ENCODE results near the gene ACTN4.

The ACTN4 gene

GRCh38 chr19:38693380-38694223 lies 46.2 kb downstream of the ACTN4 start:
- peaks cover 84% of the 10 kb centered on the region for H3K4me1 ChIP-seq (ENCODE audit: insufficient read depth, poor library complexity, severe bottlenecking)
- DNase-seq (ENCODE audit: low spot score): peak; percentile 88
- no peak overlapping the region for H3K4me3 ChIP-seq (ENCODE audit: severe bottlenecking)
- peak; percentile 70 for ATAC-seq (ENCODE audit: low read depth)
- peaks cover 79% of the 10 kb centered on the region for H3K36me3 ChIP-seq (ENCODE audit: low read depth)
- no peaks in the 10 kb centered on the region for H3K9me3 ChIP-seq (ENCODE audit: severe bottlenecking)
- H3K27ac ChIP-seq (ENCODE audit: poor library complexity, severe bottlenecking): peak overlapping the region; percentile 99
- no peak for TF ChIP-seq CTCF (IDR thresholded peaks at IDR 0.05; ENCODE audit: poor library complexity, severe bottlenecking)
- no peaks in the 10 kb centered on the region for H3K27me3 ChIP-seq (ENCODE audit: insufficient read depth, poor library complexity, severe bottlenecking)

GRCh38 chr19:38695317-38695683 lies 47.9 kb downstream of the ACTN4 start:
- Histone ChIP-seq H3K4me3 (ENCODE audit: severe bottlenecking) (no peak overlapping the region), H3K36me3 (ENCODE audit: low read depth) (peaks cover 76% of the 10 kb centered on the region), H3K27ac (ENCODE audit: poor library complexity, severe bottlenecking) (peak overlapping the region; percentile 99), H3K9me3 (ENCODE audit: severe bottlenecking) (no peaks in the 10 kb centered on the region), H3K27me3 (ENCODE audit: insufficient read depth, poor library complexity, severe bottlenecking) (no peaks in the 10 kb centered on the region), H3K4me1 (ENCODE audit: insufficient read depth, poor library complexity, severe bottlenecking) (peaks cover 79% of the 10 kb centered on the region)
- ATAC-seq (ENCODE audit: low read depth) (no peak), DNase-seq (ENCODE audit: low spot score) (no peak)
- no peak for TF ChIP-seq CTCF (IDR thresholded peaks at IDR 0.05; ENCODE audit: poor library complexity, severe bottlenecking)

- no peak overlapping the region for H3K4me3 ChIP-seq (ENCODE audit: severe bottlenecking)
- ATAC-seq (ENCODE audit: low read depth): no peak
- TF ChIP-seq CTCF (IDR thresholded peaks at IDR 0.05; ENCODE audit: poor library complexity, severe bottlenecking): no peak
- H3K4me1 ChIP-seq (ENCODE audit: insufficient read depth, poor library complexity, severe bottlenecking): peaks cover 71% of the 10 kb centered on the region
- peaks cover 77% of the 10 kb centered on the region for H3K36me3 ChIP-seq (ENCODE audit: low read depth)
- H3K27ac ChIP-seq (ENCODE audit: poor library complexity, severe bottlenecking): peak overlapping the region; percentile 99
- no peak for DNase-seq (ENCODE audit: low spot score)
- no peaks in the 10 kb centered on the region for H3K9me3 ChIP-seq (ENCODE audit: severe bottlenecking)
- no peaks in the 10 kb centered on the region for H3K27me3 ChIP-seq (ENCODE audit: insufficient read depth, poor library complexity, severe bottlenecking)
These were observed 48.6 kb downstream of the ACTN4 start for GRCh38 chr19:38695832-38696728.

GRCh38 chr19:38696729-38697055 lies 49.2 kb downstream of the ACTN4 start:
- no peak for DNase-seq (ENCODE audit: low spot score)
- H3K27ac ChIP-seq (ENCODE audit: poor library complexity, severe bottlenecking): peak overlapping the region; percentile 99
- peaks cover 80% of the 10 kb centered on the region for H3K36me3 ChIP-seq (ENCODE audit: low read depth)
- H3K4me1 ChIP-seq (ENCODE audit: insufficient read depth, poor library complexity, severe bottlenecking): peaks cover 66% of the 10 kb centered on the region
- no peak for TF ChIP-seq CTCF (IDR thresholded peaks at IDR 0.05; ENCODE audit: poor library complexity, severe bottlenecking)
- no peak for ATAC-seq (ENCODE audit: low read depth)
- no peaks in the 10 kb centered on the region for H3K27me3 ChIP-seq (ENCODE audit: insufficient read depth, poor library complexity, severe bottlenecking)
- H3K9me3 ChIP-seq (ENCODE audit: severe bottlenecking): no peaks in the 10 kb centered on the region
- no peak overlapping the region for H3K4me3 ChIP-seq (ENCODE audit: severe bottlenecking)
